IMR-90 (cell line): ENCODE measurements around the gene FARSB. TPM values are rescaled to one million over a fixed set of nuclear protein-coding genes. Genes with fewer than 3 reads are reported as not detected.

Experiments
- ATAC-seq: fragments of 200-7000 bp; cut with Tn5 transposase; 2 replicates; pipeline ENCODE4 v1.9.1; 2020; ENCODE audit warnings: low read depth, mild to moderate bottlenecking, moderate library complexity
- BruUV-seq: library from RNA; stranded (reverse); fragments of 400-500 nt; replicated peaks from 2 replicates; lab custom pipeline; 2021; lab: Mats Ljungman, UMichigan
- CTCF ChIA-PET: fragments of 300-600 bp; formaldehyde crosslinking; extraction: SDS; loops from one replicate; lab custom pipeline; 2021; ENCODE audit warnings: antibody characterized with exemption; lab: Yijun Ruan, JAX
- POLR2A ChIA-PET: fragments of 300-600 bp; sonication (Branson Sonifier 250); formaldehyde crosslinking; loops from one replicate; lab custom pipeline; 2022; ENCODE audit warnings: antibody characterized with exemption; ENCODE audit not compliant: unreplicated experiment; lab: Charles Lee
- DNase-seq: peaks from one replicate; pipeline ENCODE4 v3.0.0; 2013
- H2AFZ ChIP-seq: replicated peaks from 2 replicates; pipeline ENCODE3; 2013; ENCODE audit warnings: low read length, mild to moderate bottlenecking; ENCODE audit not compliant: poor library complexity
- H2AK5ac ChIP-seq: 2 replicates; pipeline ENCODE4 v1.6.1; 2013; ENCODE audit warnings: low read depth, low read length, inconsistent platforms
- H2AK9ac ChIP-seq: replicated peaks from 2 replicates; pipeline ENCODE3; 2013; ENCODE audit warnings: mild to moderate bottlenecking, low read depth, low read length, moderate library complexity; ENCODE audit not compliant: poor library complexity
- H2BK120ac ChIP-seq: 2 replicates; pipeline ENCODE4 v1.6.1; 2013; ENCODE audit warnings: low read depth, low read length, inconsistent platforms
- H2BK15ac ChIP-seq: 3 replicates; pipeline ENCODE4 v1.6.1; 2013; ENCODE audit warnings: low read depth, low read length, inconsistent platforms
- H2BK20ac ChIP-seq: 2 replicates; pipeline ENCODE4 v1.6.1; 2013; ENCODE audit warnings: low read depth, mild to moderate bottlenecking, inconsistent platforms, low read length, moderate library complexity
- H2BK5ac ChIP-seq: 2 replicates; pipeline ENCODE4 v1.6.1; 2013; ENCODE audit warnings: mild to moderate bottlenecking, low read depth, low read length, inconsistent platforms; ENCODE audit not compliant: poor library complexity, severe bottlenecking
- H3K14ac ChIP-seq: replicated peaks from 2 replicates; pipeline ENCODE4 v1.6.1; 2013; ENCODE audit warnings: low read depth, low read length, inconsistent platforms
- H3K18ac ChIP-seq: 2 replicates; pipeline ENCODE4 v1.6.1; 2013; ENCODE audit warnings: low read depth, low read length, control low read depth
- H3K23ac ChIP-seq: 2 replicates; pipeline ENCODE4 v1.6.1; 2013; ENCODE audit warnings: low read depth, low read length, inconsistent platforms
- H3K27ac ChIP-seq: 2 replicates; pipeline ENCODE4 v1.5.1; 2013; ENCODE audit warnings: mild to moderate bottlenecking, control low read depth, low read length; ENCODE audit not compliant: insufficient read depth
- H3K27me3 ChIP-seq: 2 replicates; pipeline ENCODE4 v1.6.1; 2013; ENCODE audit warnings: low read length; ENCODE audit not compliant: control insufficient read depth, insufficient read depth
- H3K36me3 ChIP-seq: 2 replicates; pipeline ENCODE4 v1.6.1; 2013; ENCODE audit warnings: low read length, mixed read lengths; ENCODE audit not compliant: control insufficient read depth, insufficient read depth
- H3K4ac ChIP-seq: 2 replicates; pipeline ENCODE4 v1.6.1; 2013; ENCODE audit warnings: low read depth, low read length, inconsistent platforms
- H3K4me1 ChIP-seq: 2 replicates; pipeline ENCODE4 v1.6.1; 2013; ENCODE audit warnings: low read length, mixed read lengths; ENCODE audit not compliant: control insufficient read depth, insufficient read depth
- H3K4me2 ChIP-seq: 2 replicates; pipeline ENCODE4 v1.6.1; 2013; ENCODE audit warnings: low read depth, mild to moderate bottlenecking, control low read depth, low read length, moderate library complexity
- H3K4me3 ChIP-seq: 2 replicates; pipeline ENCODE4 v1.5.1; 2013; ENCODE audit warnings: low read depth, mild to moderate bottlenecking, control low read depth, low read length, moderate library complexity; ENCODE audit not compliant: insufficient read depth
- H3K56ac ChIP-seq: 2 replicates; pipeline ENCODE4 v1.6.1; 2013; ENCODE audit warnings: low read length, inconsistent platforms; ENCODE audit not compliant: insufficient read depth; ENCODE audit errors: extremely low read depth
- H3K79me1 ChIP-seq, 2 experiments: 2 replicates each; pipeline ENCODE4 v1.6.1; 2013; ENCODE audit warnings: low read length in 2 of 2, inconsistent platforms in 1 of 2, low read depth in 1 of 2
- H3K9ac ChIP-seq: 2 replicates; pipeline ENCODE4 v1.6.1; 2013; ENCODE audit warnings: low read depth, low read length, control low read depth
- H3K9me1 ChIP-seq: 2 replicates; pipeline ENCODE4 v1.6.1; 2013; ENCODE audit warnings: low read length, inconsistent platforms; ENCODE audit not compliant: insufficient read depth
- H3K9me3 ChIP-seq: 2 replicates; pipeline ENCODE4 v1.6.1; 2013; ENCODE audit warnings: low read length; ENCODE audit not compliant: control insufficient read depth, insufficient read depth
- H4K20me1 ChIP-seq: 2 replicates; pipeline ENCODE4 v1.6.1; 2013; ENCODE audit warnings: low read length, inconsistent platforms; ENCODE audit not compliant: insufficient read depth
- H4K5ac ChIP-seq: 2 replicates; pipeline ENCODE4 v1.6.1; 2013; ENCODE audit warnings: mild to moderate bottlenecking, low read depth, low read length, control low read depth
- H4K8ac ChIP-seq, 2 experiments: 2 replicates each; pipeline ENCODE4 v1.6.1; 2013; ENCODE audit warnings: low read depth in 2 of 2, low read length in 2 of 2, control low read depth in 1 of 2, inconsistent platforms in 1 of 2
- H4K91ac ChIP-seq: 2 replicates; pipeline ENCODE4 v1.6.1; 2013; ENCODE audit warnings: low read depth, low read length, inconsistent platforms; ENCODE audit not compliant: insufficient read depth
- BHLHE40 ChIP-seq: fragments of 150-350 bp; IDR thresholded peaks from 2 replicates; pipeline ENCODE4 v1.6.1; 2016; ENCODE audit warnings: mild to moderate bottlenecking, low read depth, low read length
- CEBPB ChIP-seq: IDR thresholded peaks from 2 replicates; pipeline ENCODE4 v1.6.1; 2012; ENCODE audit warnings: low read depth, low read length, improper control_type of control experiment
- CHD1 ChIP-seq: IDR thresholded peaks from 2 replicates; pipeline ENCODE4 v1.6.1; 2012; ENCODE audit warnings: low read depth, low read length, improper control_type of control experiment
- CTCF ChIP-seq: conservative IDR thresholded peaks from 2 replicates; pipeline ENCODE4 v1.5.1; 2012; ENCODE audit warnings: mild to moderate bottlenecking, low read depth, low read length, improper control_type of control experiment
- ELK1 ChIP-seq: fragments of 150-350 bp; IDR thresholded peaks from 2 replicates; pipeline ENCODE4 v1.6.1; 2016; ENCODE audit warnings: low read depth, mild to moderate bottlenecking, low read length, moderate library complexity, borderline replicate concordance
- FOS ChIP-seq: fragments of 150-350 bp; IDR thresholded peaks from 2 replicates; pipeline ENCODE4 v1.6.1; 2016; ENCODE audit warnings: low read depth, low read length
- MAFK ChIP-seq: IDR thresholded peaks from 2 replicates; pipeline ENCODE4 v1.6.1; 2012; ENCODE audit warnings: low read depth, low read length, improper control_type of control experiment
- MAZ ChIP-seq: IDR thresholded peaks from 2 replicates; pipeline ENCODE4 v1.6.1; 2012; ENCODE audit warnings: low read depth, mild to moderate bottlenecking, low read length, improper control_type of control experiment, moderate library complexity, borderline replicate concordance
- MXI1 ChIP-seq: IDR thresholded peaks from 2 replicates; pipeline ENCODE4 v1.6.1; 2012; ENCODE audit warnings: low read depth, mild to moderate bottlenecking, low read length, moderate library complexity, borderline replicate concordance
- NFE2L2 ChIP-seq: fragments of 150-350 bp; IDR thresholded peaks from 2 replicates; pipeline ENCODE4 v1.6.1; 2016; ENCODE audit warnings: low read depth, mild to moderate bottlenecking, low read length
- POLR2A ChIP-seq: IDR thresholded peaks from 2 replicates; pipeline ENCODE4 v1.6.1; 2012; ENCODE audit warnings: mild to moderate bottlenecking, low read depth, low read length
- RAD21 ChIP-seq: IDR thresholded peaks from 2 replicates; pipeline ENCODE4 v1.6.1; 2012; ENCODE audit warnings: low read length, improper control_type of control experiment
- RCOR1 ChIP-seq: IDR thresholded peaks from 2 replicates; pipeline ENCODE4 v1.6.1; 2012; ENCODE audit warnings: mild to moderate bottlenecking, low read length, improper control_type of control experiment; ENCODE audit not compliant: insufficient replicate concordance
- RFX5 ChIP-seq: IDR thresholded peaks from 2 replicates; pipeline ENCODE4 v1.8.0; 2012; ENCODE audit warnings: low read depth, mild to moderate bottlenecking, low read length, moderate library complexity
- SMC3 ChIP-seq: fragments of 150-350 bp; IDR thresholded peaks from 2 replicates; pipeline ENCODE4 v1.6.1; 2016; ENCODE audit warnings: low read depth, mild to moderate bottlenecking, antibody characterized with exemption, low read length, moderate library complexity
- USF2 ChIP-seq: fragments of 150-350 bp; IDR thresholded peaks from 2 replicates; pipeline ENCODE4 v1.6.1; 2017; ENCODE audit warnings: mild to moderate bottlenecking, antibody characterized with exemption, low read length, low read depth
- WGBS, 2 experiments: methylation state at CpG; one replicate each; pipeline versions ENCODE4 v1.1.5 to v1.1.7; 2013; ENCODE audit warnings: missing lambda C conversion rate in 2 of 2; ENCODE audit not compliant: insufficient read length in 1 of 2; ENCODE audit errors: extremely low coverage in 2 of 2; 5-methylcytosine and 5-hydroxymethylcytosine counted together
- dilution Hi-C: fragments of 300-500 bp; cut with HindIII; formaldehyde crosslinking; loops from one replicate; pipeline ENCODE4 v1.14.3; 2018; ENCODE audit warnings: low sequenced_read_pairs; ENCODE audit not compliant: unreplicated experiment
- in situ Hi-C: fragments of 300-500 bp; cut with MboI; formaldehyde crosslinking; loops from 3 replicates; pipeline ENCODE4 v1.14.3; 2019; ENCODE audit warnings: low sequenced_read_pairs, inconsistent platforms, mixed read lengths
- intact Hi-C: fragments of 100-400 bp; cut with micrococcal nuclease; formaldehyde crosslinking; loops from 2 replicates; pipeline ENCODE4 v1.10.0; 2022
- polyA plus RNA-seq, 3 experiments: library from polyadenylated mRNA; depleted of rRNA; stranded (reverse); fragments of >200 nt; gene quantifications; 2 replicates each; pipeline ENCODE4 v1.2.3, GENCODE V29; 2012; ENCODE audit warnings: low replicate concordance in 1 of 3
- total RNA-seq: library from RNA; depleted of rRNA; stranded (reverse); fragments of >200 nt; gene quantifications from 2 replicates; pipeline ENCODE4 v1.2.3, GENCODE V29; 2012

FARSB gene
- total and polyA plus RNA-seq, 2 of the 4 experiments (the other 2 are of a cell fraction) = 21.1 to 32.5 TPM

- Histone ChIP-seq H3K4ac (no peak overlapping the region), H2AFZ (no peak overlapping the region), H2BK5ac (no peak overlapping the region), H4K8ac (no peak overlapping the region), H3K27me3 (peaks cover 9% of the 10 kb centered on the region), H3K36me3 (no peaks in the 10 kb centered on the region), H3K18ac (no peak overlapping the region), H3K23ac (no peak overlapping the region), H3K9me3 (no peaks in the 10 kb centered on the region), H3K56ac (no peak overlapping the region), H2BK120ac (no peak overlapping the region), H4K91ac (no peak overlapping the region), H4K20me1 (no peaks in the 10 kb centered on the region), H2BK20ac (no peak overlapping the region), H2BK15ac (no peak overlapping the region), H3K4me3 (no peak overlapping the region), H3K9me1 (no peaks in the 10 kb centered on the region), H3K4me1 (no peaks in the 10 kb centered on the region), H3K4me2 (no peak overlapping the region), H3K27ac (no peak overlapping the region), H3K79me1 (no peaks in the 10 kb centered on the region), H2AK5ac (no peak overlapping the region), H3K14ac (no peak overlapping the region), H2AK9ac (no peak overlapping the region), H3K9ac (no peak overlapping the region), H4K5ac (no peak overlapping the region)
- no peak for DNase-seq
- WGBS, 2 experiments = no CpG with 5 or more reads among the region's 7 CpGs
- TF ChIP-seq NFE2L2 (no peak), BHLHE40 (no peak), FOS (no peak), RCOR1 (no peak), ELK1 (no peak), CTCF (no peak), CEBPB (no peak), MAFK (no peak), RFX5 (no peak), CHD1 (no peak), USF2 (no peak), SMC3 (no peak), MAZ (no peak), RAD21 (no peak), MXI1 (no peak), POLR2A (no peak)
- ChIA-PET POLR2A (no interaction called here), CTCF (no interaction called here)
- in situ Hi-C loops (no loop called here), intact Hi-C loops (no loop called here), dilution Hi-C loops (no loop called here)
- BruUV-seq = no TSS peak
- no peak for ATAC-seq
These were observed 101.4 kb downstream of the FARSB start for GRCh38 chr2:222554517-222554916.
